HepG2 (cell line): ENCODE measurements around the gene SLC2A14. TPM values are rescaled to one million over a fixed set of nuclear protein-coding genes. Genes with fewer than 3 reads are reported as not detected.

Experiments
- ELF3 ChIP-seq: IDR thresholded peaks from 2 replicates; pipeline ENCODE4 v1.6.1; 2016; ENCODE audit warnings: missing genetic modification reagents, missing compliant biosample characterization
- ETV5 ChIP-seq: IDR thresholded peaks from 2 replicates; pipeline ENCODE4 v1.6.1; 2018; ENCODE audit warnings: missing biosample characterization, missing genetic modification reagents, inconsistent platforms, borderline replicate concordance
- FOXA1 ChIP-seq, 2 experiments: fragments of 450-650 bp in 1 of 2; sonication (generic) in 1 of 2; formaldehyde crosslinking in 1 of 2; IDR thresholded peaks; 2 replicates each; pipeline versions ENCODE4 v1.4.0 to v1.6.1; 2016 to 2020; ENCODE audit warnings: missing genetic modification reagents in 1 of 2
- FOXJ3 ChIP-seq: sonication (generic); formaldehyde crosslinking; IDR thresholded peaks from 2 replicates; pipeline ENCODE4 v1.4.0; 2020; ENCODE audit warnings: missing genetic modification reagents, mild to moderate bottlenecking, borderline replicate concordance
- FOXK1 ChIP-seq: sonication (generic); formaldehyde crosslinking; IDR thresholded peaks from 2 replicates; pipeline ENCODE4 v1.4.0; 2020; ENCODE audit warnings: low read depth, missing genetic modification reagents, borderline replicate concordance
- GABPA ChIP-seq, 2 experiments: IDR thresholded peaks; 2 replicates each; pipeline ENCODE4 v1.6.1; 2011 to 2016; ENCODE audit warnings: low read depth in 2 of 2, low read length in 1 of 2, missing biosample characterization in 1 of 2, missing genetic modification characterization in 1 of 2
- HDAC1 ChIP-seq: sonication (generic); formaldehyde crosslinking; IDR thresholded peaks from 2 replicates; pipeline ENCODE4 v1.5.1; 2020; ENCODE audit warnings: mild to moderate bottlenecking, missing genetic modification reagents
- HNF4A ChIP-seq: sonication (generic); formaldehyde crosslinking; IDR thresholded peaks from 2 replicates; pipeline ENCODE4 v1.4.0; 2020; ENCODE audit warnings: missing genetic modification reagents
- JUN ChIP-seq: sonication (generic); formaldehyde crosslinking; IDR thresholded peaks from 2 replicates; pipeline ENCODE4 v1.4.0; 2020; ENCODE audit warnings: mild to moderate bottlenecking, missing genetic modification reagents
- KDM6A ChIP-seq: IDR thresholded peaks from 2 replicates; pipeline ENCODE4 v1.6.1; 2016; ENCODE audit warnings: low read depth
- KLF15 ChIP-seq: sonication (generic); formaldehyde crosslinking; IDR thresholded peaks from 2 replicates; pipeline ENCODE4 v1.8.1; 2023; ENCODE audit warnings: borderline replicate concordance, mild to moderate bottlenecking, inconsistent platforms, missing genetic modification reagents, mixed read lengths
- MLX ChIP-seq: IDR thresholded peaks from 2 replicates; pipeline ENCODE4 v1.6.1; 2016
- NFYC ChIP-seq: IDR thresholded peaks from 2 replicates; pipeline ENCODE4 v1.6.1; 2016; ENCODE audit warnings: missing genetic modification reagents, missing compliant biosample characterization
- NR2F6 ChIP-seq, 2 experiments: IDR thresholded peaks; 2 replicates each; pipeline ENCODE4 v1.6.1; 2016; ENCODE audit warnings: antibody characterized with exemption in 1 of 2, mild to moderate bottlenecking in 1 of 2
- PHF20 ChIP-seq: sonication (generic); formaldehyde crosslinking; IDR thresholded peaks from 2 replicates; pipeline ENCODE4 v1.5.0; 2020; ENCODE audit warnings: mild to moderate bottlenecking, missing genetic modification reagents
- POGZ ChIP-seq: sonication (generic); formaldehyde crosslinking; IDR thresholded peaks from 2 replicates; pipeline ENCODE4 v1.4.0; 2020; ENCODE audit warnings: mild to moderate bottlenecking, missing genetic modification reagents
- PPARG ChIP-seq: conservative IDR thresholded peaks from 2 replicates; pipeline ENCODE4 v1.6.1; 2016; ENCODE audit warnings: missing biosample characterization, missing genetic modification reagents
- RAD51 ChIP-seq: fragments of 450-650 bp; IDR thresholded peaks from 2 replicates; pipeline ENCODE4 v1.6.1; 2016; ENCODE audit warnings: borderline replicate concordance
- RARA ChIP-seq: IDR thresholded peaks from 2 replicates; pipeline ENCODE4 v1.6.1; 2016; ENCODE audit warnings: missing genetic modification reagents, missing compliant biosample characterization
- REPIN1 ChIP-seq: sonication (generic); formaldehyde crosslinking; IDR thresholded peaks from 2 replicates; pipeline ENCODE4 v1.8.0; 2022; ENCODE audit warnings: missing genetic modification reagents, low read depth, mild to moderate bottlenecking, borderline replicate concordance
- SRF ChIP-seq: IDR thresholded peaks from 2 replicates; pipeline ENCODE4 v1.6.1; 2011; ENCODE audit warnings: mild to moderate bottlenecking, low read depth, low read length, moderate library complexity
- TOE1 ChIP-seq: sonication (generic); formaldehyde crosslinking; IDR thresholded peaks from 2 replicates; pipeline ENCODE4 v1.4.0; 2020; ENCODE audit warnings: mild to moderate bottlenecking, missing genetic modification reagents
- TRIM22 ChIP-seq: fragments of 450-650 bp; IDR thresholded peaks from 2 replicates; pipeline ENCODE4 v1.6.1; 2017
- ZNF670 ChIP-seq: sonication (generic); formaldehyde crosslinking; IDR thresholded peaks from 2 replicates; pipeline ENCODE4 v1.8.0; 2022; ENCODE audit warnings: mild to moderate bottlenecking, missing genetic modification reagents, borderline replicate concordance
- polyA plus RNA-seq, 8 experiments: library from polyadenylated mRNA; depleted of rRNA in 3 of 8; stranded (reverse) in 7 of 8; unstranded in 1 of 8; fragments of >200 nt; fragmentation: Illumina TruSeq in 4 of 8; extraction: Trizol in 4 of 8; gene quantifications; 2 replicates each; pipeline versions ENCODE4 v1.2.1 to v1.2.3, GENCODE V29; 2011 to 2016; ENCODE audit warnings: low read depth in 4 of 8, missing spikeins in 1 of 8, mixed read lengths in 1 of 8; ENCODE audit not compliant: insufficient read depth in 1 of 8
- total RNA-seq, 5 experiments: library from RNA; depleted of rRNA; stranded (reverse); fragments of >200 nt; fragmentation: Illumina TruSeq; extraction: Trizol; gene quantifications; 2 replicates each; pipeline ENCODE4 v1.2.3, GENCODE V29; 2016; ENCODE audit warnings: low read depth in 1 of 5
- TF ChIP-seq, protein P1 (sequence below): IDR thresholded peaks from 2 replicates; pipeline ENCODE4 v1.6.1; 2016; ENCODE audit warnings: low read depth, control low read depth
- TF ChIP-seq, protein P2 (sequence below): IDR thresholded peaks from 2 replicates; pipeline ENCODE4 v1.6.1; 2016; ENCODE audit warnings: mild to moderate bottlenecking, missing biosample characterization, missing genetic modification reagents
- TF ChIP-seq, protein P3 (sequence below): sonication (generic); formaldehyde crosslinking; IDR thresholded peaks from 2 replicates; pipeline ENCODE4 v1.9.0; 2022; ENCODE audit warnings: low read depth, missing genetic modification reagents

Gene SLC2A14
- total and polyA plus RNA-seq, 2 of the 13 experiments (the other 11 are each of a cell fraction or from before 2014, with no cell fraction given) = 7.7 to 39.0 TPM

DNA sequence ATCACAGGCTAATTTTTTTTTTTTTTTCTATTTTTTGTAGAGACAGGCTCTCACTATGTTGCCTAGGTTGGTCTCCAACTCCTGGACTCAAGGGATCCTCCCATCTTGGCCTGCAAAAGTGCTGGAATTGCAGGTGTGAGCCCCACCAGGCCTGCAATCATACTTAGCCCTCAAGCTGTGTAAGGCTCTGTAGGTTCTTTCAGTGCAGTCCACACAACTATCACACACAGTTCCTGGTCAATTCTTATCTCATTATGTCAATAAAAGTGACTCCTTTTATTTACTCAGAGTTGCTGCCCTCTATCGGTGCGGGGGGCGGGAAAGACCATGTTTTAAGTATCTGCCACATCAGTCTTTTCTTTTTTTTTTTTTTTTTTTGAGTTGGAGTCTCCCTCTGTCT lies 34.3 kb upstream of the SLC2A14 start (continued):
- TF ChIP-seq SRF (no peak), FOXJ3 (CRISPR knock-in tag) (peak; percentile 30; the same call in 1 of the 2 replicates), ZNF670 (peak; percentile 39; the same call in 1 of the 2 replicates), TRIM22 (no peak), KDM6A (CRISPR knock-in tag) (0 out of 2 replicates have a peak, but pooled peaks have one; percentile 28), HDAC1 (CRISPR knock-in tag) (peak; percentile 73), PPARG (CRISPR knock-in tag) (peak; percentile 37; the same call in 1 of the 2 replicates), JUN (CRISPR knock-in tag) (peak; percentile 79; the same call in 1 of the 2 replicates), FOXA1 (IDR thresholded peaks at IDR 0.05) (peak; percentile 95), FOXA1 (CRISPR knock-in tag; IDR thresholded peaks at IDR 0.05) (peak; percentile 96), POGZ (CRISPR knock-in tag) (peak; percentile 70; the same call in 1 of the 2 replicates), FOXK1 (CRISPR knock-in tag) (no peak), NFYC (no peak), KLF15 (0 out of 2 replicates have a peak, but pooled peaks have one; percentile 24), REPIN1 (CRISPR knock-in tag) (peak; percentile 52; the same call in 1 of the 2 replicates), TOE1 (CRISPR knock-in tag) (no peak), MLX (CRISPR knock-in tag) (0 out of 2 replicates have a peak, but pooled peaks have one; percentile 41), ELF3 (CRISPR knock-in tag) (peak; percentile 85), ETV5 (CRISPR knock-in tag) (peak; percentile 66; the same call in 1 of the 2 replicates), PHF20 (CRISPR knock-in tag) (no peak), RARA (CRISPR knock-in tag) (peak; percentile 83), HNF4A (peak; percentile 67), GABPA (IDR thresholded peaks at IDR 0.05; ENCODE audit: low read depth, low read length) (no peak), GABPA (CRISPR knock-in tag; IDR thresholded peaks at IDR 0.05; ENCODE audit: low read depth) (peak; percentile 42; the same call in 1 of the 2 replicates), RAD51 (no peak), NR2F6 (IDR thresholded peaks at IDR 0.05) (peak; percentile 82), NR2F6 (CRISPR knock-in tag; IDR thresholded peaks at IDR 0.05) (peak; percentile 76)
- TF ChIP-seq, protein P1, sequence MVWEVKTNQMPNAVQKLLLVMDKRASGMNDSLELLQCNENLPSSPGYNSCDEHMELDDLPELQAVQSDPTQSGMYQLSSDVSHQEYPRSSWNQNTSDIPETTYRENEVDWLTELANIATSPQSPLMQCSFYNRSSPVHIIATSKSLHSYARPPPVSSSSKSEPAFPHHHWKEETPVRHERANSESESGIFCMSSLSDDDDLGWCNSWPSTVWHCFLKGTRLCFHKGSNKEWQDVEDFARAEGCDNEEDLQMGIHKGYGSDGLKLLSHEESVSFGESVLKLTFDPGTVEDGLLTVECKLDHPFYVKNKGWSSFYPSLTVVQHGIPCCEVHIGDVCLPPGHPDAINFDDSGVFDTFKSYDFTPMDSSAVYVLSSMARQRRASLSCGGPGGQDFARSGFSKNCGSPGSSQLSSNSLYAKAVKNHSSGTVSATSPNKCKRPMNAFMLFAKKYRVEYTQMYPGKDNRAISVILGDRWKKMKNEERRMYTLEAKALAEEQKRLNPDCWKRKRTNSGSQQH = no peak
- TF ChIP-seq, protein P2, sequence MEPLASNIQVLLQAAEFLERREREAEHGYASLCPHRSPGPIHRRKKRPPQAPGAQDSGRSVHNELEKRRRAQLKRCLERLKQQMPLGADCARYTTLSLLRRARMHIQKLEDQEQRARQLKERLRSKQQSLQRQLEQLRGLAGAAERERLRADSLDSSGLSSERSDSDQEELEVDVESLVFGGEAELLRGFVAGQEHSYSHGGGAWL (CRISPR knock-in tag) = no peak
- TF ChIP-seq, protein P3, sequence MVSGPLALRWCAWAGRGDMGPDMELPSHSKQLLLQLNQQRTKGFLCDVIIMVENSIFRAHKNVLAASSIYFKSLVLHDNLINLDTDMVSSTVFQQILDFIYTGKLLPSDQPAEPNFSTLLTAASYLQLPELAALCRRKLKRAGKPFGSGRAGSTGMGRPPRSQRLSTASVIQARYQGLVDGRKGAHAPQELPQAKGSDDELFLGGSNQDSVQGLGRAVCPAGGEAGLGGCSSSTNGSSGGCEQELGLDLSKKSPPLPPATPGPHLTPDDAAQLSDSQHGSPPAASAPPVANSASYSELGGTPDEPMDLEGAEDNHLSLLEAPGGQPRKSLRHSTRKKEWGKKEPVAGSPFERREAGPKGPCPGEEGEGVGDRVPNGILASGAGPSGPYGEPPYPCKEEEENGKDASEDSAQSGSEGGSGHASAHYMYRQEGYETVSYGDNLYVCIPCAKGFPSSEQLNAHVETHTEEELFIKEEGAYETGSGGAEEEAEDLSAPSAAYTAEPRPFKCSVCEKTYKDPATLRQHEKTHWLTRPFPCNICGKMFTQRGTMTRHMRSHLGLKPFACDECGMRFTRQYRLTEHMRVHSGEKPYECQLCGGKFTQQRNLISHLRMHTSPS = no peak
